NCI-H2107 treated with DMSO at 0.1 percent for 48 hours (cell line): Measurements from ENCODE around the gene PTPN20.
A peak's percentile ranks its signal among the peaks of the same experiment; 100 is the strongest.

ENCODE experiments used
- DNase-seq: peaks from one replicate; lab custom pipeline; 2025; ENCODE audit not compliant: unreplicated experiment; lab: John Stamatoyannopoulos, UW

The PTPN20 gene

GRCh38 chr10:47047127-47047504 is 135.9 kb downstream of the PTPN20 start:
- no peak for DNase-seq

DNA sequence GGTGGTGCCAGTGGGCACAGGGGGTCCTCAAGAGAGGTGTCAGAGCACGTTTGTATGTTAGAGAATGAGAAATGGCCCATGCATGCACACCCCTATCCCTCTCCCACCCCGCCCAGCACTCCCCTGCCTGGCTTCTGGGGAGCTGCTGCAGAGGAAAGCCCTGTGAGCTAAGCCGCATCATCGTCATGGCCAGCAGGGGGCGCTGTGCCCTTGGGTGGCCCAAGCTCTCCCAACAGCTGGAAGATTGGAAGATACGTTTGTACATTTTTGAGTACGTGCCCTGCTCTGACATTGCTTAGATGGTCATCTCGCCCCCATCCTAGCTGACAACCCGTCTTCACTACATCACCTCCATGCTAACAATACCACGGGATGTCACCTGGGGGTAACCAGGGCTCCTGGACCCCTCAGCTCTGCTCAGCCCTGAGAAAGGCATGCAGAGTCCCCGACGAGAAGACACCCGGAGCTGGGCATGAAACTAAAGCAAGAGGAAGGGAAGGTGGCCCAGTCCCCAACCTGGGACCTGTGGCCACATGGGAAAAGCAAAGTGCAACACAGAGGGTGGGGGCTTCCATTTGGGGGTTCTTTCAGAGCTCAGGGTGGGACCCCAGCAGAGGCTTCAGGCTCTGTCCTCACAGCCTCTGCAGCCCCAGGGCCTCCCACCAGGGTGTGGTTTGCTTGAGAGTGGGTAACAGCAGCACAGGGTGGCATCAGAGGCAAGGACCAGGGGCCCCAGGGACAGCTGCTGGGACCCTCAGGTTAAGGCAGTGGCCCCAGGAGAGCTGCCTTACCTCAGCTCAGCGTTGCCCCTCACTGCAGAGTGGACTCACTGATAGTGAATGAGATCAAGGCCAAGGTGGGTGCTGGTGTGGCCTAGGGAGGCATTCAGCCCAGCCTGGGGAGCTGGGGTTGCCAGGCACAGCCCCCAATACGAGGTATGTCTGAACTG is 136.6 kb downstream of the PTPN20 start:
- DNase-seq: peak; percentile 1

GRCh38 chr10:47048526-47048905 is 137.3 kb downstream of the PTPN20 start:
- DNase-seq: no peak

DNA sequence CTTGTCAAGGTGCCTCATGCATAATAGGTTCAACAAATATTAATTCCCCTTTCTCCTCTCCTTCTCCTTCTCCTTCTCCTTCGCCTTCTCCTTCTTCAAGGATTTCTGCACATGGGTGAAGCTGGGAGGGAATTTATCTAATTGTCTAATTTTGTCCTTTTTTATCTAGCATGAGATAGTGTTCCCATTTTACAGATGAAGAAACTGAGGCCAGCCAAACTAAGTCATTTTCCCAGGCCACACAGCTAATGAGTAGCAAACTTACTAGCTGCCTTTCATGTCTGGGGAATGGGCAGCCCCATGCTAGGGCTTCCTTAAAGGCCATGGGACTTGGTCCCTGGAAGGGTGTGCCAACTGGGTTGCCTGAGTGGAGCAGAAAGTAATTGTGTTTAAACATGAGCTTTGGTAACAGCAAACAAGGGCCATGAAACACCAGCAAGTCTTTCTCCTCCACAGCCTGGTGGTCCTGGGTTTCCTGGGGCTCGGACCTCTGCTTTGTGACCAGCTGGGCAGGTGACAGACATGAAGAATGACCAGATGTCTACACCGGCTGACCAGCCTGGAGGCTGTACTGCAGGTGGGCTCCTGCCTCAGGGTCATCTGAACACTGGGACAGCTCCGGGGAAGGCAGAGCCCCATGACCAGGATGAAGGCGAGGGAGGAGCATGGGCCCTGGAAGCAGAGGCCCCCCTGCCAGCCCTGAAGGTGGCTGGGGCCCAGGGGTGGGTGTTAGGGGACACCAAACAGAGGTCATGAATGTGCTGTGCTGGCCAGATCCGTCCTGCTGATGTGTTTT is 138.0 kb downstream of the PTPN20 start:
- DNase-seq: no peak

- no peak for DNase-seq
Measured at GRCh38 chr10:47049906-47050305, 138.7 kb downstream of the PTPN20 start.

DNA sequence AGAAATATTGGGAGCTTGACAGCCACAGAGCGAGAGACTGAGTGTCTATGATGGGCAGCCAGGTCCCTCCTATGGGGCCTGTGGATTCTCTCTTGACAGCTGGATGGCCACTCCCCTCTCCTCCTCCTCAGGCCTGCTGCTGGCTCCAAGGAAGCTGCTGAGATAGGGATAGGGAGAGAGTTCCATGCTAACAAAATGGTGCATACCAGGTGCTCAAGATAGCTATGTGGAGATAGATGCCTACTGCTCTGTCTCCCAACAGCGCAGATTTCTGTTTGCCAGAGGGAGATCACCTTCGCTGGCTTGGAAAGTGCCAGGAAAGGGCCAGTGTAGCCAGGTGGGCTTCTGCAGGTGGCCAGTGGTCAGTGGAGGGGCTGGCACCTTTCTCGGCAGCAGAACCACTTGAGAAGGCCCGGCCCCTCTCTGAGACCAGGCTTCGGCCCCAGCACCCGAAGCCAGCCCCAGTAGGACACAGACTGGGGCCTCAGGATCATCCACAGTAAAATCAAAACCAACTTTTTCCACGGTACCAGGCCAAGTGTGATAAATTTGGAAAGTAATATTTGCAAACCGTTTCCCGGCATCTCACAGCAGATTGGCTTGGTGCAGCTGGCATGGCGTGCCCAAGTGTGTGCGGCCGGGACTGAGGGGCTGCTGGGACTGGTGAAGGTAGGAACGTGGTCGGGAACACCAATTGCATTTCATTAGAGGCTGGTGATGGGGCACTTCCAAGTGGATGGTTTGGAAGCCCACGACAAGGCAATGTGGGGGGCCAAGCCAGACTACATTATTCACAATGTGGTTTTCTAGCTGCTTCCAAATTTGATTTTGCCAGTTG is 139.6 kb downstream of the PTPN20 start:
- DNase-seq: no peak

- DNase-seq: no peak
Measured at GRCh38 chr10:47051741-47052238, 140.6 kb downstream of the PTPN20 start.
